Measurements from ENCODE around the gene GBF1. TPM values are rescaled to one million over a fixed set of nuclear protein-coding genes. Genes with fewer than 3 reads are reported as not detected.

Gene GBF1
- total RNA-seq, 1 experiment from 2014 or later = 28.3 TPM

- H4K20me1 ChIP-seq (ENCODE audit: insufficient read depth) = peaks cover 3% of the 10 kb centered on the region; the same call in 1 of the 2 replicates
- H3K4me2 ChIP-seq = no peak overlapping the region
- H3K4me1 ChIP-seq (replicated peaks; ENCODE audit: insufficient read depth) = no peaks in the 10 kb centered on the region
- TF ChIP-seq EZH2 (IDR thresholded peaks at IDR 0.05; ENCODE audit: low read depth) = no peak
- TF ChIP-seq CTCF (conservative IDR thresholded peaks at IDR 0.05) = no peak
- H3K9me2 ChIP-seq (ENCODE audit: insufficient read depth) = no peaks in the 10 kb centered on the region
- BruUV-seq (replicated peaks) = no TSS peak
- H3K79me2 ChIP-seq (ENCODE audit: low read depth) = 0 out of 2 replicates have a peak, but pooled peaks cover 7% of the 10 kb centered on the region
- intact Hi-C loops (cut with micrococcal nuclease; ENCODE audit: unreplicated experiment) = no loop called here
- H3K27me3 ChIP-seq (ENCODE audit: insufficient read depth, low read depth) = no peaks in the 10 kb centered on the region
- H3F3A ChIP-seq (ENCODE audit: insufficient read depth, low read depth) = no peaks in the 10 kb centered on the region; the same call in 1 of the 2 replicates
- no peak for DNase-seq
- H3K4me3 ChIP-seq = no peak overlapping the region
- no peak overlapping the region for H3K27ac ChIP-seq
- POLR2A ChIA-PET (ENCODE audit: unreplicated experiment) = no interaction called here
- H2AFZ ChIP-seq = no peak overlapping the region
- CTCF ChIA-PET = no interaction called here
- no peaks in the 10 kb centered on the region for H3K9me3 ChIP-seq (ENCODE audit: insufficient read depth, low read depth)
- no peaks in the 10 kb centered on the region for H3K36me3 ChIP-seq (ENCODE audit: low read depth)
These were observed 44.0 kb downstream of the GBF1 start for GRCh38 chr10:102289356-102289755.

- H3K27ac ChIP-seq = no peak overlapping the region
- ChIA-PET POLR2A (ENCODE audit: unreplicated experiment) (no interaction called here), CTCF (no interaction called here)
- no TSS peak for BruUV-seq (replicated peaks)
- H3K4me1 ChIP-seq (replicated peaks; ENCODE audit: insufficient read depth) = no peaks in the 10 kb centered on the region
- no peaks in the 10 kb centered on the region for H3K9me3 ChIP-seq (ENCODE audit: insufficient read depth, low read depth)
- H3K4me3 ChIP-seq = no peak overlapping the region
- no peak overlapping the region for H3K4me2 ChIP-seq
- H3K36me3 ChIP-seq (ENCODE audit: low read depth) = no peaks in the 10 kb centered on the region
- no peaks in the 10 kb centered on the region for H3K27me3 ChIP-seq (ENCODE audit: insufficient read depth, low read depth)
- DNase-seq = no peak
- TF ChIP-seq EZH2 (IDR thresholded peaks at IDR 0.05; ENCODE audit: low read depth) (no peak), CTCF (conservative IDR thresholded peaks at IDR 0.05) (no peak)
- H3F3A ChIP-seq (ENCODE audit: insufficient read depth, low read depth) = no peaks in the 10 kb centered on the region; the same call in 1 of the 2 replicates
- H3K79me2 ChIP-seq (ENCODE audit: low read depth) = 0 out of 2 replicates have a peak, but pooled peaks cover 7% of the 10 kb centered on the region
- intact Hi-C loops (cut with micrococcal nuclease; ENCODE audit: unreplicated experiment) = no loop called here
- H4K20me1 ChIP-seq (ENCODE audit: insufficient read depth) = peaks cover 5% of the 10 kb centered on the region; the same call in 1 of the 2 replicates
- no peaks in the 10 kb centered on the region for H3K9me2 ChIP-seq (ENCODE audit: insufficient read depth)
- no peak overlapping the region for H2AFZ ChIP-seq
These were observed 44.5 kb downstream of the GBF1 start for GRCh38 chr10:102289840-102290239.

GRCh38 chr10:102291221-102291905, 46.0 kb downstream of the GBF1 start:
- H4K20me1 ChIP-seq (ENCODE audit: insufficient read depth) = peaks cover 9% of the 10 kb centered on the region; the same call in 1 of the 2 replicates
- no peak overlapping the region for H3K4me2 ChIP-seq
- no peaks in the 10 kb centered on the region for H3F3A ChIP-seq (ENCODE audit: insufficient read depth, low read depth)
- no peaks in the 10 kb centered on the region for H3K9me2 ChIP-seq (ENCODE audit: insufficient read depth)
- no peak for DNase-seq
- H3K36me3 ChIP-seq (ENCODE audit: low read depth) = no peaks in the 10 kb centered on the region
- H3K4me1 ChIP-seq (replicated peaks; ENCODE audit: insufficient read depth) = no peaks in the 10 kb centered on the region
- H3K4me3 ChIP-seq = no peak overlapping the region
- BruUV-seq (replicated peaks) = no TSS peak
- TF ChIP-seq CTCF (conservative IDR thresholded peaks at IDR 0.05) (no peak), EZH2 (IDR thresholded peaks at IDR 0.05; ENCODE audit: low read depth) (no peak)
- 0 out of 2 replicates have a peak, but pooled peaks cover 7% of the 10 kb centered on the region for H3K79me2 ChIP-seq (ENCODE audit: low read depth)
- no peaks in the 10 kb centered on the region for H3K27me3 ChIP-seq (ENCODE audit: insufficient read depth, low read depth)
- CTCF ChIA-PET = no interaction called here
- H2AFZ ChIP-seq = no peak overlapping the region
- intact Hi-C loops (cut with micrococcal nuclease; ENCODE audit: unreplicated experiment) = no loop called here
- H3K9me3 ChIP-seq (ENCODE audit: insufficient read depth, low read depth) = no peaks in the 10 kb centered on the region
- H3K27ac ChIP-seq = no peak overlapping the region
- POLR2A ChIA-PET (ENCODE audit: unreplicated experiment) = no interaction called here
